Measurements from ENCODE around the gene INPP5B.

The INPP5B gene

GRCh38 chr1:37931102-37931360, 15.8 kb downstream of the INPP5B start:
- H3K27ac ChIP-seq (ENCODE audit: low read length), result no peak overlapping the region
- TF ChIP-seq EZH2 (optimal IDR thresholded peaks at IDR 0.05; ENCODE audit: low read depth, low read length) (no peak), EZH2phosphoT487 (IDR thresholded peaks at IDR 0.05; ENCODE audit: low read length) (no peak), CTCF (IDR thresholded peaks at IDR 0.05; ENCODE audit: low read length) (no peak)

GRCh38 chr1:37930246-37931101, 16.4 kb downstream of the INPP5B start:
- Histone ChIP-seq H3K27me3 (replicated peaks; ENCODE audit: insufficient read depth, low read length) (no peaks in the 10 kb centered on the region), H3K9me2 (replicated peaks; ENCODE audit: insufficient read depth, low read length) (no peaks in the 10 kb centered on the region), H3K79me2 (ENCODE audit: low read length) (peaks cover 27% of the 10 kb centered on the region), H3K4me1 (ENCODE audit: low read length) (no peaks in the 10 kb centered on the region), H3K9ac (ENCODE audit: low read length) (peak overlapping the region; percentile 74; the same call in 1 of the 2 replicates), H3K4me2 (ENCODE audit: low read depth, low read length) (peak overlapping the region; percentile 97), H3K9me3 (replicated peaks; ENCODE audit: insufficient read depth, low read length) (no peaks in the 10 kb centered on the region), H3K4me3 (ENCODE audit: low read length) (peak overlapping the region; percentile 85), H3K27ac (ENCODE audit: low read length) (no peak overlapping the region), H4K20me1 (ENCODE audit: insufficient read depth, low read length) (no peaks in the 10 kb centered on the region), H2AFZ (ENCODE audit: low read length) (no peak overlapping the region), H3K36me3 (replicated peaks; ENCODE audit: insufficient read depth, low read length) (no peaks in the 10 kb centered on the region), H3F3A (ENCODE audit: insufficient read depth, low read length) (no peaks in the 10 kb centered on the region)
- no peak for DNase-seq
- TF ChIP-seq EZH2phosphoT487 (IDR thresholded peaks at IDR 0.05; ENCODE audit: low read length), result no peak
- no peak for TF ChIP-seq CTCF (IDR thresholded peaks at IDR 0.05; ENCODE audit: low read length)
- TF ChIP-seq EZH2 (optimal IDR thresholded peaks at IDR 0.05; ENCODE audit: low read depth, low read length), result no peak

More at GRCh38 chr1:37931102-37931360, 15.8 kb downstream of the INPP5B start:
- Histone ChIP-seq H3K4me2 (ENCODE audit: low read depth, low read length) (peak overlapping the region; percentile 97), H3K36me3 (replicated peaks; ENCODE audit: insufficient read depth, low read length) (no peaks in the 10 kb centered on the region), H4K20me1 (ENCODE audit: insufficient read depth, low read length) (no peaks in the 10 kb centered on the region), H3K9me3 (replicated peaks; ENCODE audit: insufficient read depth, low read length) (no peaks in the 10 kb centered on the region), H3K9ac (ENCODE audit: low read length) (peak overlapping the region; percentile 74; the same call in 1 of the 2 replicates), H3K79me2 (ENCODE audit: low read length) (peaks cover 22% of the 10 kb centered on the region), H3F3A (ENCODE audit: insufficient read depth, low read length) (no peaks in the 10 kb centered on the region), H3K4me1 (ENCODE audit: low read length) (no peaks in the 10 kb centered on the region), H3K27me3 (replicated peaks; ENCODE audit: insufficient read depth, low read length) (no peaks in the 10 kb centered on the region), H3K4me3 (ENCODE audit: low read length) (peak overlapping the region; percentile 85), H3K9me2 (replicated peaks; ENCODE audit: insufficient read depth, low read length) (no peaks in the 10 kb centered on the region), H2AFZ (ENCODE audit: low read length) (peak overlapping the region; percentile 69)
- no peak for DNase-seq

GRCh38 chr1:37926038-37926924, 20.6 kb downstream of the INPP5B start:
- no peak for DNase-seq
- TF ChIP-seq EZH2 (optimal IDR thresholded peaks at IDR 0.05; ENCODE audit: low read depth, low read length) (no peak), CTCF (IDR thresholded peaks at IDR 0.05; ENCODE audit: low read length) (no peak), EZH2phosphoT487 (IDR thresholded peaks at IDR 0.05; ENCODE audit: low read length) (no peak)
- Histone ChIP-seq H2AFZ (ENCODE audit: low read length) (no peak overlapping the region), H3K4me2 (ENCODE audit: low read depth, low read length) (no peak overlapping the region), H3K9me2 (replicated peaks; ENCODE audit: insufficient read depth, low read length) (no peaks in the 10 kb centered on the region), H3K4me1 (ENCODE audit: low read length) (no peaks in the 10 kb centered on the region), H3K27me3 (replicated peaks; ENCODE audit: insufficient read depth, low read length) (no peaks in the 10 kb centered on the region), H3K9me3 (replicated peaks; ENCODE audit: insufficient read depth, low read length) (no peaks in the 10 kb centered on the region), H3K9ac (ENCODE audit: low read length) (no peak overlapping the region), H4K20me1 (ENCODE audit: insufficient read depth, low read length) (no peaks in the 10 kb centered on the region), H3K4me3 (ENCODE audit: low read length) (no peak overlapping the region), H3F3A (ENCODE audit: insufficient read depth, low read length) (no peaks in the 10 kb centered on the region), H3K27ac (ENCODE audit: low read length) (no peak overlapping the region), H3K36me3 (replicated peaks; ENCODE audit: insufficient read depth, low read length) (no peaks in the 10 kb centered on the region), H3K79me2 (ENCODE audit: low read length) (peaks cover 26% of the 10 kb centered on the region)

Data from MM.1S (cell line).